GM21367 (cell line): ENCODE results near the gene ALOX5AP.

Experiments used
- ATAC-seq: cut with Tn5 transposase; IDR thresholded peaks from one replicate; pipeline ENCODE4 v1.9.1; 2021; ENCODE audit not compliant: unreplicated experiment

Gene ALOX5AP

GRCh38 chr13:30755678-30756077 lies 20.3 kb downstream of the ALOX5AP start:
- ATAC-seq, result no peak

- ATAC-seq, result no peak
Measured at GRCh38 chr13:30757026-30757742, 21.8 kb downstream of the ALOX5AP start.

GRCh38 chr13:30759748-30760147 lies 24.4 kb downstream of the ALOX5AP start:
- no peak for ATAC-seq

GRCh38 chr13:30762643-30763042 lies 27.3 kb downstream of the ALOX5AP start:
- no peak for ATAC-seq

- no peak for ATAC-seq
Measured at GRCh38 chr13:30763786-30764413, 28.6 kb downstream of the ALOX5AP start.

GRCh38 chr13:30766231-30766630 lies 30.9 kb downstream of the ALOX5AP start:
- ATAC-seq, result no peak

- ATAC-seq, result no peak
Measured at GRCh38 chr13:30770929-30771328, 35.6 kb downstream of the ALOX5AP start.

- no peak for ATAC-seq
Measured at GRCh38 chr13:30773561-30773960, 38.2 kb downstream of the ALOX5AP start.

- ATAC-seq, result no peak
Measured at GRCh38 chr13:30774214-30774730, 38.9 kb downstream of the ALOX5AP start.

GRCh38 chr13:30776661-30777060 lies 41.3 kb downstream of the ALOX5AP start:
- no peak for ATAC-seq

- no peak for ATAC-seq
Measured at GRCh38 chr13:30779016-30779415, 43.7 kb downstream of the ALOX5AP start.

GRCh38 chr13:30779608-30780007 lies 44.3 kb downstream of the ALOX5AP start:
- ATAC-seq, result no peak

GRCh38 chr13:30780338-30780981 lies 45.1 kb downstream of the ALOX5AP start:
- ATAC-seq, result no peak

- no peak for ATAC-seq
Measured at GRCh38 chr13:30785191-30785850, 50.0 kb downstream of the ALOX5AP start.

- ATAC-seq, result no peak
Measured at GRCh38 chr13:30786648-30787047, 51.3 kb downstream of the ALOX5AP start.

- ATAC-seq, result no peak
Measured at GRCh38 chr13:30787738-30788525, 52.6 kb downstream of the ALOX5AP start.

- no peak for ATAC-seq
Measured at GRCh38 chr13:30789166-30789862, 54.0 kb downstream of the ALOX5AP start.

- ATAC-seq, result no peak
Measured at GRCh38 chr13:30790592-30790991, 55.2 kb downstream of the ALOX5AP start.

- ATAC-seq, result no peak
Measured at GRCh38 chr13:30791354-30792001, 56.1 kb downstream of the ALOX5AP start.
